ENCODE measurements around the gene XIRP2.

- TF ChIP-seq, protein P1, sequence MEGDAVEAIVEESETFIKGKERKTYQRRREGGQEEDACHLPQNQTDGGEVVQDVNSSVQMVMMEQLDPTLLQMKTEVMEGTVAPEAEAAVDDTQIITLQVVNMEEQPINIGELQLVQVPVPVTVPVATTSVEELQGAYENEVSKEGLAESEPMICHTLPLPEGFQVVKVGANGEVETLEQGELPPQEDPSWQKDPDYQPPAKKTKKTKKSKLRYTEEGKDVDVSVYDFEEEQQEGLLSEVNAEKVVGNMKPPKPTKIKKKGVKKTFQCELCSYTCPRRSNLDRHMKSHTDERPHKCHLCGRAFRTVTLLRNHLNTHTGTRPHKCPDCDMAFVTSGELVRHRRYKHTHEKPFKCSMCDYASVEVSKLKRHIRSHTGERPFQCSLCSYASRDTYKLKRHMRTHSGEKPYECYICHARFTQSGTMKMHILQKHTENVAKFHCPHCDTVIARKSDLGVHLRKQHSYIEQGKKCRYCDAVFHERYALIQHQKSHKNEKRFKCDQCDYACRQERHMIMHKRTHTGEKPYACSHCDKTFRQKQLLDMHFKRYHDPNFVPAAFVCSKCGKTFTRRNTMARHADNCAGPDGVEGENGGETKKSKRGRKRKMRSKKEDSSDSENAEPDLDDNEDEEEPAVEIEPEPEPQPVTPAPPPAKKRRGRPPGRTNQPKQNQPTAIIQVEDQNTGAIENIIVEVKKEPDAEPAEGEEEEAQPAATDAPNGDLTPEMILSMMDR (IDR thresholded peaks at IDR 0.05; ENCODE audit: low read depth, low read length, missing input control) = no peak
- no peak for TF ChIP-seq TAF1 (conservative IDR thresholded peaks at IDR 0.05)
- no peak for TF ChIP-seq RXRA (IDR thresholded peaks at IDR 0.05)
- TF ChIP-seq RAD21 (IDR thresholded peaks at IDR 0.05) = no peak
- no peak for TF ChIP-seq YY1 (IDR thresholded peaks at IDR 0.05)
- TF ChIP-seq, protein P2, sequence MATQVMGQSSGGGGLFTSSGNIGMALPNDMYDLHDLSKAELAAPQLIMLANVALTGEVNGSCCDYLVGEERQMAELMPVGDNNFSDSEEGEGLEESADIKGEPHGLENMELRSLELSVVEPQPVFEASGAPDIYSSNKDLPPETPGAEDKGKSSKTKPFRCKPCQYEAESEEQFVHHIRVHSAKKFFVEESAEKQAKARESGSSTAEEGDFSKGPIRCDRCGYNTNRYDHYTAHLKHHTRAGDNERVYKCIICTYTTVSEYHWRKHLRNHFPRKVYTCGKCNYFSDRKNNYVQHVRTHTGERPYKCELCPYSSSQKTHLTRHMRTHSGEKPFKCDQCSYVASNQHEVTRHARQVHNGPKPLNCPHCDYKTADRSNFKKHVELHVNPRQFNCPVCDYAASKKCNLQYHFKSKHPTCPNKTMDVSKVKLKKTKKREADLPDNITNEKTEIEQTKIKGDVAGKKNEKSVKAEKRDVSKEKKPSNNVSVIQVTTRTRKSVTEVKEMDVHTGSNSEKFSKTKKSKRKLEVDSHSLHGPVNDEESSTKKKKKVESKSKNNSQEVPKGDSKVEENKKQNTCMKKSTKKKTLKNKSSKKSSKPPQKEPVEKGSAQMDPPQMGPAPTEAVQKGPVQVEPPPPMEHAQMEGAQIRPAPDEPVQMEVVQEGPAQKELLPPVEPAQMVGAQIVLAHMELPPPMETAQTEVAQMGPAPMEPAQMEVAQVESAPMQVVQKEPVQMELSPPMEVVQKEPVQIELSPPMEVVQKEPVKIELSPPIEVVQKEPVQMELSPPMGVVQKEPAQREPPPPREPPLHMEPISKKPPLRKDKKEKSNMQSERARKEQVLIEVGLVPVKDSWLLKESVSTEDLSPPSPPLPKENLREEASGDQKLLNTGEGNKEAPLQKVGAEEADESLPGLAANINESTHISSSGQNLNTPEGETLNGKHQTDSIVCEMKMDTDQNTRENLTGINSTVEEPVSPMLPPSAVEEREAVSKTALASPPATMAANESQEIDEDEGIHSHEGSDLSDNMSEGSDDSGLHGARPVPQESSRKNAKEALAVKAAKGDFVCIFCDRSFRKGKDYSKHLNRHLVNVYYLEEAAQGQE (IDR thresholded peaks at IDR 0.05) = no peak
Observed at GRCh38 chr2:166870346-166870745, 17.9 kb upstream of the XIRP2 start.

Data from liver (tissue), 3 donors.